ENCODE data around the gene SLC5A10. TPM values are rescaled to one million over a fixed set of nuclear protein-coding genes. Genes with fewer than 3 reads are reported as not detected.

Gene SLC5A10
- total RNA-seq, 6 experiments from 2014 or later, result not detected

- Mint-ChIP-seq H3K36me3 (ENCODE audit: low read depth) (peaks cover 39% of the 10 kb centered on the region), H3K4me1 (ENCODE audit: low read depth) (peaks cover 44% of the 10 kb centered on the region), H3K9me3 (no peaks in the 10 kb centered on the region), H3K27ac (peak overlapping the region; percentile 64), H3K27me3 (ENCODE audit: insufficient read depth) (no peaks in the 10 kb centered on the region; the same call in 1 of the 2 replicates), H3K4me3 (peak overlapping the region; percentile 21; the same call in 1 of the 2 replicates)
- peak; percentile 44 for DNase-seq
- TF ChIP-seq, protein P1, sequence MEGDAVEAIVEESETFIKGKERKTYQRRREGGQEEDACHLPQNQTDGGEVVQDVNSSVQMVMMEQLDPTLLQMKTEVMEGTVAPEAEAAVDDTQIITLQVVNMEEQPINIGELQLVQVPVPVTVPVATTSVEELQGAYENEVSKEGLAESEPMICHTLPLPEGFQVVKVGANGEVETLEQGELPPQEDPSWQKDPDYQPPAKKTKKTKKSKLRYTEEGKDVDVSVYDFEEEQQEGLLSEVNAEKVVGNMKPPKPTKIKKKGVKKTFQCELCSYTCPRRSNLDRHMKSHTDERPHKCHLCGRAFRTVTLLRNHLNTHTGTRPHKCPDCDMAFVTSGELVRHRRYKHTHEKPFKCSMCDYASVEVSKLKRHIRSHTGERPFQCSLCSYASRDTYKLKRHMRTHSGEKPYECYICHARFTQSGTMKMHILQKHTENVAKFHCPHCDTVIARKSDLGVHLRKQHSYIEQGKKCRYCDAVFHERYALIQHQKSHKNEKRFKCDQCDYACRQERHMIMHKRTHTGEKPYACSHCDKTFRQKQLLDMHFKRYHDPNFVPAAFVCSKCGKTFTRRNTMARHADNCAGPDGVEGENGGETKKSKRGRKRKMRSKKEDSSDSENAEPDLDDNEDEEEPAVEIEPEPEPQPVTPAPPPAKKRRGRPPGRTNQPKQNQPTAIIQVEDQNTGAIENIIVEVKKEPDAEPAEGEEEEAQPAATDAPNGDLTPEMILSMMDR (IDR thresholded peaks at IDR 0.05), result no peak
These were observed 35.0 kb upstream of the SLC5A10 start for GRCh38 chr17:18916816-18917500.

DNA sequence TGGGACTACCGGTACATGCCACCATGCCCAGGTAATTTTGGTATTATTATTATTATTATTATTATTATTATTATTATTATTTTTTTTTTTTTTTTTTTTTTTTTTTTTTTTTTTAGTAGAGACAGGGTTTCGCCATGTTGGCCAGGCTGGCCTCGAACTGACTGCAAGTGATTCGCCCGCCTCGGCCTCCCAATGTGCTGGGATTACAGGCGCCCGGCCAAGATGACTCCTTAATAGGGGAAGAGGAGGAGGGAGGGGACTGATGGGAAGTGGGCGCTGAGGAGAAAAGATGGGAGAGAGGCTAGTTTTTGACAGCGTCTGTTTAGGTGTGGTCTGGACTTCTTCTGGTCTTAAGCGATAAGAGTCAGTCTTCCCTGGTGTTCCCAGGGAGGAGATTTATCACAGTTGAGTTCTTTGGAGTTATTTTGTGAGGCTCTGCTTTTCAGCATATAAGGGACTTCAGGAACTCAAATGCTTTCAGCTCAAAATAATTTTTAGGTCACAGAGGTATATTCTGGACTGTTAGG, 34.4 kb upstream of the SLC5A10 start:
- TF ChIP-seq, protein P1 (IDR thresholded peaks at IDR 0.05), result no peak
- DNase-seq, result no peak
- no peaks in the 10 kb centered on the region; the same call in 1 of the 2 replicates for H3K27me3 Mint-ChIP-seq (ENCODE audit: insufficient read depth)
- peaks cover 50% of the 10 kb centered on the region for H3K4me1 Mint-ChIP-seq (ENCODE audit: low read depth)
- H3K36me3 Mint-ChIP-seq (ENCODE audit: low read depth), result peaks cover 34% of the 10 kb centered on the region
- no peak overlapping the region for H3K4me3 Mint-ChIP-seq
- H3K27ac Mint-ChIP-seq, result peak overlapping the region; percentile 66
- no peaks in the 10 kb centered on the region for H3K9me3 Mint-ChIP-seq

GRCh38 chr17:18919963-18920362, 32.0 kb upstream of the SLC5A10 start:
- TF ChIP-seq, protein P1 (IDR thresholded peaks at IDR 0.05), result no peak
- H3K27me3 Mint-ChIP-seq (ENCODE audit: insufficient read depth), result no peaks in the 10 kb centered on the region; the same call in 1 of the 2 replicates
- H3K36me3 Mint-ChIP-seq (ENCODE audit: low read depth), result peaks cover 33% of the 10 kb centered on the region

GRCh38 chr17:18920911-18921441, 31.0 kb upstream of the SLC5A10 start:
- no peaks in the 10 kb centered on the region for H3K9me3 Mint-ChIP-seq
- no peak overlapping the region for H3K4me3 Mint-ChIP-seq
- H3K4me1 Mint-ChIP-seq (ENCODE audit: low read depth), result peaks cover 50% of the 10 kb centered on the region
- DNase-seq, result peak; percentile 23
- H3K36me3 Mint-ChIP-seq (ENCODE audit: low read depth), result peaks cover 32% of the 10 kb centered on the region
- H3K27ac Mint-ChIP-seq, result peak overlapping the region; percentile 20
- TF ChIP-seq, protein P1 (IDR thresholded peaks at IDR 0.05), result no peak
- no peaks in the 10 kb centered on the region; the same call in 1 of the 2 replicates for H3K27me3 Mint-ChIP-seq (ENCODE audit: insufficient read depth)

More at GRCh38 chr17:18919963-18920362, 32.0 kb upstream of the SLC5A10 start:
- Mint-ChIP-seq H3K27ac (no peak overlapping the region), H3K4me3 (no peak overlapping the region), H3K4me1 (ENCODE audit: low read depth) (peaks cover 50% of the 10 kb centered on the region), H3K9me3 (no peaks in the 10 kb centered on the region)
- no peak for DNase-seq

DNA sequence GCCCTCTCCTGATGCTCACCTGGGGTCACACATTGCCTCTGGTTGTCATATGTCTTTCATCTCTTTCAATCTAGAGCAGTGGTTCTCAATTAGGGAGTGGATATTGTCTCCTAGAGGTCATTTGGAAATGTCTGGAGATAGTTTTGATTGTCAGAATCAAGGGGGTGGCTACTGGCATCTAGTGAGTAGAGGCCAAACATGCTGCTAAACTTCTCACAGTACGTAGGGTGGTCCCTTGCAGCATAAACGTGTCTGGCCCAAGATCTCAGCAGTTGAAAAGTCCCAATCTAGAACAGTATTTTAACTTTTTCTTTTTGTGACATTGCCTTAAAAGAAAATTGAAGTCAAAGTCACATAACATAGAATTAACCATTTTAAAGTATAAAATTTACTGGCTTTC, 30.5 kb upstream of the SLC5A10 start:
- Mint-ChIP-seq H3K4me3 (no peak overlapping the region), H3K36me3 (ENCODE audit: low read depth) (peaks cover 28% of the 10 kb centered on the region), H3K27me3 (ENCODE audit: insufficient read depth) (no peaks in the 10 kb centered on the region), H3K9me3 (no peaks in the 10 kb centered on the region), H3K27ac (peak overlapping the region; percentile 20), H3K4me1 (ENCODE audit: low read depth) (peaks cover 49% of the 10 kb centered on the region)
- TF ChIP-seq, protein P1 (IDR thresholded peaks at IDR 0.05), result no peak
- no peak for DNase-seq

Data from HFFc6 (cell line).